Measurements from ENCODE around the gene MAP4.

DNA sequence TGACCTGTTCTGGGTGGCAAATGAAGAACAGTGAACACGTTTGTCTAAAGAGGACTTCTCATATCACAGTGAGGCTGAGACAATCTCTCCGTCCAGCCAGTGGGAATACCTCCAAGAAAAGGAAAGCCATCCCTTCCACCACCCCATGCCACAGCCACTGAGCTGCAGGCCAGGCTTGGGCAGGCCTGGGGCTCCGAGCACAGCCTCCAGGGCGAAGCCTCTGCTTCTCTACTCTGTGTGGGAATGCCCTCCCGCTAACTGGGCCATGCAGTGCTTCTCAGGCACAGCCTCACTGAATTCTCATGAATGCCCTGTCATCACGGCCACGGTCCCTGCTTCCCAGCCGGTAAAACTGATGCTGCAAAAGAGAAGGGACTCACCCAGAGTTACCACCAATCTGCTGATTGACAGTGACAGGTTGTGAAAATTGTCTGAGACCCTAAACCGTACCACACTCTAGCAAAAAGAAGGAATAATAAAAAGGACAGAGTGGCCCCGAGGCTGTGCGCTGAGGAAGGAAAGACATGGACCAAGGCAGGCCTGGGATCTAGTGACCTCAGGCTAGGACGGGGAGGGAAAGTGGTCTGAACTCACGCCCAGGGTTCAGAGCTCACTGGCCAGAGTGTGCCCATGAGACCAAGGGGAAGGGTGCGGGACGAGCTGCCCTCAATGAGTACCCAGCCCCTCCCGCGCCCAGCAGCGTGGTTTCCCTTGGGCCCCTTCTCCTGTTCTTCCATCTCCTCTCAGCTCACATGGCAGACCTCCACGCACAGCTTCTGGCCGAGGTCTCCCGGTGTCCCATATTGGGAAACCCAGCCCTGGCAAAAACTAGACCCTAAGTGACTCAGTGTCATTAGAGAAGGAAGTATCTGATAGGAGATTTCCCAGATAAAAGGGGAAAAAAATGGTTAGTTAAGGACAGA is 160.5 kb downstream of the MAP4 start:
- TF ChIP-seq, protein P1, sequence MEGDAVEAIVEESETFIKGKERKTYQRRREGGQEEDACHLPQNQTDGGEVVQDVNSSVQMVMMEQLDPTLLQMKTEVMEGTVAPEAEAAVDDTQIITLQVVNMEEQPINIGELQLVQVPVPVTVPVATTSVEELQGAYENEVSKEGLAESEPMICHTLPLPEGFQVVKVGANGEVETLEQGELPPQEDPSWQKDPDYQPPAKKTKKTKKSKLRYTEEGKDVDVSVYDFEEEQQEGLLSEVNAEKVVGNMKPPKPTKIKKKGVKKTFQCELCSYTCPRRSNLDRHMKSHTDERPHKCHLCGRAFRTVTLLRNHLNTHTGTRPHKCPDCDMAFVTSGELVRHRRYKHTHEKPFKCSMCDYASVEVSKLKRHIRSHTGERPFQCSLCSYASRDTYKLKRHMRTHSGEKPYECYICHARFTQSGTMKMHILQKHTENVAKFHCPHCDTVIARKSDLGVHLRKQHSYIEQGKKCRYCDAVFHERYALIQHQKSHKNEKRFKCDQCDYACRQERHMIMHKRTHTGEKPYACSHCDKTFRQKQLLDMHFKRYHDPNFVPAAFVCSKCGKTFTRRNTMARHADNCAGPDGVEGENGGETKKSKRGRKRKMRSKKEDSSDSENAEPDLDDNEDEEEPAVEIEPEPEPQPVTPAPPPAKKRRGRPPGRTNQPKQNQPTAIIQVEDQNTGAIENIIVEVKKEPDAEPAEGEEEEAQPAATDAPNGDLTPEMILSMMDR (IDR thresholded peaks at IDR 0.05 in 4 of 5, conservative IDR thresholded peaks at IDR 0.05 in 1 of 5), result no peak
- no peak for TF ChIP-seq POLR2A (IDR thresholded peaks at IDR 0.05)
